Measurements from ENCODE around the gene MICAL1. TPM values are rescaled to one million over a fixed set of nuclear protein-coding genes. Genes with fewer than 3 reads are reported as not detected.
A peak's percentile ranks its signal among the peaks of the same experiment; 100 is the strongest.

The MICAL1 gene
- total RNA-seq, 1 experiment from 2014 or later: 23.2 TPM

DNA sequence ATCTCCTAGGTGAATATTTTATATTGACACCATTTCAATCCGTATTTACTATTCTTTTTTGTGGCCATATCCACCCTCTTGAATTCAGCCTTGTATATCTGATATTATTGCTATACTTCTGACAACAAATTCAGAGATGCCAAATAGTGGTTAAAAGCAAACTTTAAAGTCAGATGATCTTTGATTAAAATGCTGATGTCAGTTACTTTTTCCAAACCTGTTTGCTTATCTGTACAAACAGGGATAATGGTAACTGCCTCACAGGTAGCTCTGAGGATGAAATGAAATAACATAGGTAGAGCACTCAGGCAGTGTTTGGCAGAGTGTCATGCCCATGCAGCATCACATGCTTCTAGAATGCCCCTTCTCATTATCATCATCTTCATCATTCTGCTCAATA, 34.4 kb downstream of the MICAL1 start:
- no peaks in the 10 kb centered on the region for H3K36me3 Mint-ChIP-seq (ENCODE audit: insufficient read depth, unreplicated experiment)
- DNase-seq (ENCODE audit: unreplicated experiment): no peak
- CTCF ChIA-PET: interaction anchor here (0.5 kb wide), 1 partner anchor 1455 kb away, joined by 3 read pairs; no protein-coding TSS in a partner anchor

DNA sequence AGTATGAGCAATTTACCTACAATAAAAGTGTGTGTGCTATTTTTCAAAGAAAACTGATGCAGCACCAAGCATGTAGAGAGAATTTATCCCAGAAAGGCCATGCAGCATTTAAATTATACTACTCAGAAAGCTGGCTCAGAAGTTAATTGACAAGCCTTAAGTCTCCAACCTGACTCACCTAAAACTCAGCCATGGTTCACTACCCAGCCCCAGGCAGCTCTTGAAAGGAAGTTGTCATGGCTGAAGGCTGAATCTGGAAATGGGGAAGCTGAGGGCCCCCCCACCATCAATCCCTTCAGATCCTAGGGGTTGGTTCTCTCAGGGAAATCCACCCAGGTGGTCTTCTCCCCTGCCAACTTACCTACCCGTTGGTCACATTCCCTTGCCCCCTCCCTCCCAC, 34.8 kb downstream of the MICAL1 start:
- no peak overlapping the region for H3K4me3 Mint-ChIP-seq (ENCODE audit: unreplicated experiment)
- H3K27me3 Mint-ChIP-seq (ENCODE audit: insufficient read depth, unreplicated experiment): no peaks in the 10 kb centered on the region
- no peaks in the 10 kb centered on the region for H3K36me3 Mint-ChIP-seq (ENCODE audit: insufficient read depth, unreplicated experiment)
- ChIA-PET CTCF (interaction anchor here (0.5 kb wide), 1 partner anchor 1456 kb away, joined by 3 read pairs; no protein-coding TSS in a partner anchor), POLR2A (interaction anchor here (0.9 kb wide), 1 partner anchor 19 kb away, joined by 3 read pairs; no protein-coding TSS in a partner anchor)
- no peak overlapping the region for H3K27ac Mint-ChIP-seq (ENCODE audit: low read depth, unreplicated experiment)
- peaks cover 6% of the 10 kb centered on the region for H3K4me1 Mint-ChIP-seq (ENCODE audit: insufficient read depth, unreplicated experiment)
- H3K9me3 Mint-ChIP-seq (ENCODE audit: unreplicated experiment): no peaks in the 10 kb centered on the region
- TF ChIP-seq, protein P1, sequence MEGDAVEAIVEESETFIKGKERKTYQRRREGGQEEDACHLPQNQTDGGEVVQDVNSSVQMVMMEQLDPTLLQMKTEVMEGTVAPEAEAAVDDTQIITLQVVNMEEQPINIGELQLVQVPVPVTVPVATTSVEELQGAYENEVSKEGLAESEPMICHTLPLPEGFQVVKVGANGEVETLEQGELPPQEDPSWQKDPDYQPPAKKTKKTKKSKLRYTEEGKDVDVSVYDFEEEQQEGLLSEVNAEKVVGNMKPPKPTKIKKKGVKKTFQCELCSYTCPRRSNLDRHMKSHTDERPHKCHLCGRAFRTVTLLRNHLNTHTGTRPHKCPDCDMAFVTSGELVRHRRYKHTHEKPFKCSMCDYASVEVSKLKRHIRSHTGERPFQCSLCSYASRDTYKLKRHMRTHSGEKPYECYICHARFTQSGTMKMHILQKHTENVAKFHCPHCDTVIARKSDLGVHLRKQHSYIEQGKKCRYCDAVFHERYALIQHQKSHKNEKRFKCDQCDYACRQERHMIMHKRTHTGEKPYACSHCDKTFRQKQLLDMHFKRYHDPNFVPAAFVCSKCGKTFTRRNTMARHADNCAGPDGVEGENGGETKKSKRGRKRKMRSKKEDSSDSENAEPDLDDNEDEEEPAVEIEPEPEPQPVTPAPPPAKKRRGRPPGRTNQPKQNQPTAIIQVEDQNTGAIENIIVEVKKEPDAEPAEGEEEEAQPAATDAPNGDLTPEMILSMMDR (IDR thresholded peaks at IDR 0.05; ENCODE audit: unreplicated experiment): no peak
- intact Hi-C loops (cut with micrococcal nuclease): no loop called here
- DNase-seq (ENCODE audit: unreplicated experiment): no peak
- no TSS peak for BruUV-seq (replicated peaks)

More for the DNA sequence above, 34.4 kb downstream of the MICAL1 start:
- no peaks in the 10 kb centered on the region for H3K9me3 Mint-ChIP-seq (ENCODE audit: unreplicated experiment)
- no TSS peak for BruUV-seq (replicated peaks)
- no peaks in the 10 kb centered on the region for H3K27me3 Mint-ChIP-seq (ENCODE audit: insufficient read depth, unreplicated experiment)
- H3K4me1 Mint-ChIP-seq (ENCODE audit: insufficient read depth, unreplicated experiment): peaks cover 6% of the 10 kb centered on the region
- POLR2A ChIA-PET: interaction anchor here (0.9 kb wide), 1 partner anchor 18 kb away, joined by 3 read pairs; no protein-coding TSS in a partner anchor
- TF ChIP-seq, protein P1 (IDR thresholded peaks at IDR 0.05; ENCODE audit: unreplicated experiment): no peak
- intact Hi-C loops (cut with micrococcal nuclease): no loop called here
- H3K4me3 Mint-ChIP-seq (ENCODE audit: unreplicated experiment): no peak overlapping the region
- no peak overlapping the region for H3K27ac Mint-ChIP-seq (ENCODE audit: low read depth, unreplicated experiment)

DNA sequence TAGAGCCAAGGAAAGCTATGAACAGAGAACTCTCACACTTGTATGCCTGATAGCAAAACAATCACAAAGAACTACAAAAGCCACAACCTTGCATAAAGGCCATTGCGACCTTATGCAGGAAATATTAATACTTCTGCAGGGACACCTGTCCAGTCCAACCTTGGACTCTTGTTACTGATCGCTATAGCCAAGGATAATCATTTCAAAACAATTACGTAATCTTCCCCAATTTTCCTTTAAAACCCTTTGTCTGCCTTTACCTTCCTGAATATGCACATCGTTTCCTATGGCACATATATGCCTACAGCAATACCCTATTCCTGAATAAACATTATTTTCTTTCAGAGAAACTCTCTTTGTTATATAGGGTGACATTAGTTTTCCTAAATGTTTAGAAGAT, 37.9 kb downstream of the MICAL1 start:
- TF ChIP-seq, protein P1 (IDR thresholded peaks at IDR 0.05; ENCODE audit: unreplicated experiment): no peak
- DNase-seq (ENCODE audit: unreplicated experiment): no peak
- CTCF ChIA-PET: no interaction called here
- H3K27ac Mint-ChIP-seq (ENCODE audit: low read depth, unreplicated experiment): no peak overlapping the region
- intact Hi-C loops (cut with micrococcal nuclease): no loop called here
- no peaks in the 10 kb centered on the region for H3K36me3 Mint-ChIP-seq (ENCODE audit: insufficient read depth, unreplicated experiment)
- no peaks in the 10 kb centered on the region for H3K9me3 Mint-ChIP-seq (ENCODE audit: unreplicated experiment)
- BruUV-seq (replicated peaks): no TSS peak
- H3K4me3 Mint-ChIP-seq (ENCODE audit: unreplicated experiment): no peak overlapping the region
- POLR2A ChIA-PET: interaction anchor here (0.8 kb wide), 1 partner anchor 22 kb away, joined by 3 read pairs; the partner anchor contains the start of gene PPIL6
- no peaks in the 10 kb centered on the region for H3K4me1 Mint-ChIP-seq (ENCODE audit: insufficient read depth, unreplicated experiment)
- no peaks in the 10 kb centered on the region for H3K27me3 Mint-ChIP-seq (ENCODE audit: insufficient read depth, unreplicated experiment)

DNA sequence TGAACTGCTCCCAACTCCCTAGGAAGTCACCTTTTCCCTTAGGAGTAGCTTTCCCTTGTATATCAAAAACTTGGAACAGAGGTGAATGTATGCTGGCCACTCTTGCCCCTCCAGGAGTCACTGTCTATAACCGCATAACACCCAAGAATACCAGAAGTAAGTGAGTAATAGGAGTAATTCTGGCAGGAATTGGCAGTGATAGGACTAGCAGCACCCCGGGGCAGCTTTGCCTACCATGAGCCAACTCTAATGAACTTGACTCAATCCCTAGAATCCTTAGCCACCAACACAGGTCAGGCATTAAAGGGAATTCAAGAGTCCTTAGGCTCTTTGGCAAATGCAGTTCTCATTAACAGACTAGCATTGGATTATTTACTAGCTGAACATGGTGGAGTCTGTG, 44.5 kb downstream of the MICAL1 start:
- DNase-seq (ENCODE audit: unreplicated experiment): peak; percentile 61
- no TSS peak for BruUV-seq (replicated peaks)
- ChIA-PET CTCF (interaction anchor here (0.8 to 2.0 kb wide), 5 partner anchors 10 to 979 kb away, joined by 3 to 5 read pairs (median 3); no protein-coding TSS in a partner anchor), POLR2A (interaction anchor here (0.6 to 1.8 kb wide), 3 partner anchors 28 to 206 kb away, joined by 3 to 5 read pairs (median 4); partner anchors contain the start of gene CD164)
- intact Hi-C loops (cut with micrococcal nuclease): no loop called here
- peaks cover 6% of the 10 kb centered on the region for H3K4me1 Mint-ChIP-seq (ENCODE audit: insufficient read depth, unreplicated experiment)
- H3K9me3 Mint-ChIP-seq (ENCODE audit: unreplicated experiment): no peaks in the 10 kb centered on the region
- TF ChIP-seq, protein P1 (IDR thresholded peaks at IDR 0.05; ENCODE audit: unreplicated experiment): no peak
- H3K27ac Mint-ChIP-seq (ENCODE audit: low read depth, unreplicated experiment): no peak overlapping the region
- no peaks in the 10 kb centered on the region for H3K27me3 Mint-ChIP-seq (ENCODE audit: insufficient read depth, unreplicated experiment)
- H3K4me3 Mint-ChIP-seq (ENCODE audit: unreplicated experiment): no peak overlapping the region
- no peaks in the 10 kb centered on the region for H3K36me3 Mint-ChIP-seq (ENCODE audit: insufficient read depth, unreplicated experiment)

All from MCF 10A (cell line).